DOHH2 (cell line): ENCODE measurements around the gene PLPP3.

ENCODE experiments used
- H3F3A ChIP-seq: fragments of 200-600 bp; sonication (generic), shearing (Covaris generic); 2 replicates; pipeline ENCODE4 v1.6.0; 2016; ENCODE audit warnings: antibody characterized with exemption, mild to moderate bottlenecking; ENCODE audit not compliant: control insufficient read depth, insufficient read depth
- H3K27ac ChIP-seq: fragments of 200-600 bp; sonication (generic); 2 replicates; pipeline ENCODE4 v1.5.1; 2014; ENCODE audit warnings: low read depth, mild to moderate bottlenecking, low read length, moderate library complexity
- H3K27me3 ChIP-seq: fragments of 200-600 bp; sonication (generic); 2 replicates; pipeline ENCODE4 v1.6.1; 2014; ENCODE audit warnings: mild to moderate bottlenecking, low read length, mixed read lengths; ENCODE audit not compliant: control insufficient read depth
- H3K36me3 ChIP-seq: fragments of 200-600 bp; sonication (generic); 2 replicates; pipeline ENCODE4 v1.6.1; 2014; ENCODE audit warnings: mild to moderate bottlenecking, low read length, moderate library complexity, mixed read lengths; ENCODE audit not compliant: control insufficient read depth
- H3K4me1 ChIP-seq: fragments of 200-600 bp; sonication (generic); 2 replicates; pipeline ENCODE4 v1.6.1; 2014; ENCODE audit warnings: mild to moderate bottlenecking, low read length, mixed read lengths; ENCODE audit not compliant: control insufficient read depth
- H3K4me2 ChIP-seq: fragments of 200-600 bp; sonication (generic); 2 replicates; pipeline ENCODE4 v1.6.0; 2014; ENCODE audit warnings: mild to moderate bottlenecking, low read length, moderate library complexity
- H3K4me3 ChIP-seq: fragments of 200-600 bp; sonication (generic); 2 replicates; pipeline ENCODE4 v1.5.1; 2014; ENCODE audit warnings: mild to moderate bottlenecking, low read length, mixed read lengths
- H3K79me2 ChIP-seq: fragments of 200-600 bp; sonication (generic); 2 replicates; pipeline ENCODE4 v1.6.1; 2014; ENCODE audit warnings: mild to moderate bottlenecking, low read length, mixed read lengths; ENCODE audit not compliant: control insufficient read depth
- H3K9me2 ChIP-seq: fragments of 200-600 bp; sonication (generic); replicated peaks from 2 replicates; pipeline ENCODE4 v1.6.1; 2014; ENCODE audit warnings: mild to moderate bottlenecking, low read length, mixed read lengths; ENCODE audit not compliant: control insufficient read depth
- H3K9me3 ChIP-seq: fragments of 200-600 bp; sonication (generic); 2 replicates; pipeline ENCODE4 v1.6.1; 2014; ENCODE audit warnings: antibody characterized with exemption, low read length, mixed read lengths; ENCODE audit not compliant: control insufficient read depth, insufficient read depth
- H4K20me1 ChIP-seq: fragments of 200-600 bp; sonication (generic); 2 replicates; pipeline ENCODE4 v1.6.0; 2014; ENCODE audit warnings: low read depth, mild to moderate bottlenecking, antibody characterized with exemption, low read length, moderate library complexity; ENCODE audit not compliant: control insufficient read depth, insufficient read depth
- CTCF ChIP-seq: fragments of 200-600 bp; sonication (generic); IDR thresholded peaks from one replicate; pipeline ENCODE4 v1.5.1; 2014; ENCODE audit warnings: antibody characterized with exemption, mild to moderate bottlenecking, low read depth, low read length; ENCODE audit not compliant: poor library complexity, severe bottlenecking
- EZH2phosphoT487 ChIP-seq: fragments of 200-600 bp; sonication (generic); IDR thresholded peaks from 2 replicates; pipeline ENCODE4 v1.6.1; 2017; ENCODE audit warnings: borderline replicate concordance, mild to moderate bottlenecking, antibody characterized with exemption, low read length, moderate library complexity, mixed read lengths

The PLPP3 gene

GRCh38 chr1:56533621-56534020, 45.7 kb downstream of the PLPP3 start:
- TF ChIP-seq CTCF (no peak), EZH2phosphoT487 (no peak)
- no peaks in the 10 kb centered on the region for H3K9me2 ChIP-seq
- H3K4me2 ChIP-seq, result no peak overlapping the region
- no peaks in the 10 kb centered on the region for H4K20me1 ChIP-seq
- no peaks in the 10 kb centered on the region for H3K79me2 ChIP-seq
- peaks cover 28% of the 10 kb centered on the region for H3K4me1 ChIP-seq
- H3K27me3 ChIP-seq, result no peaks in the 10 kb centered on the region
- H3K9me3 ChIP-seq, result no peaks in the 10 kb centered on the region
- no peaks in the 10 kb centered on the region for H3K36me3 ChIP-seq
- H3K4me3 ChIP-seq, result no peak overlapping the region
- H3F3A ChIP-seq, result no peaks in the 10 kb centered on the region
- no peak overlapping the region for H3K27ac ChIP-seq

- Histone ChIP-seq H3K27me3 (no peaks in the 10 kb centered on the region), H3K4me2 (no peak overlapping the region), H3K9me2 (no peaks in the 10 kb centered on the region), H4K20me1 (no peaks in the 10 kb centered on the region), H3K9me3 (no peaks in the 10 kb centered on the region), H3F3A (no peaks in the 10 kb centered on the region), H3K27ac (no peak overlapping the region), H3K4me1 (peaks cover 33% of the 10 kb centered on the region), H3K36me3 (no peaks in the 10 kb centered on the region), H3K79me2 (no peaks in the 10 kb centered on the region), H3K4me3 (no peak overlapping the region)
- TF ChIP-seq EZH2phosphoT487 (no peak), CTCF (no peak)
Measured at GRCh38 chr1:56533197-56533596, 46.2 kb downstream of the PLPP3 start.

- Histone ChIP-seq H4K20me1 (no peaks in the 10 kb centered on the region), H3K4me2 (peak overlapping the region; percentile 27), H3K4me1 (peaks cover 41% of the 10 kb centered on the region), H3F3A (peaks cover under 1% of the 10 kb centered on the region), H3K36me3 (no peaks in the 10 kb centered on the region), H3K27ac (no peak overlapping the region), H3K4me3 (no peak overlapping the region), H3K27me3 (no peaks in the 10 kb centered on the region), H3K9me3 (no peaks in the 10 kb centered on the region), H3K9me2 (no peaks in the 10 kb centered on the region), H3K79me2 (no peaks in the 10 kb centered on the region)
- TF ChIP-seq EZH2phosphoT487 (no peak), CTCF (no peak)
Measured at GRCh38 chr1:56532350-56532683, 47.0 kb downstream of the PLPP3 start.
